H1 (cell line): ENCODE data around the gene SPRR4. TPM values are rescaled to one million over a fixed set of nuclear protein-coding genes. Genes with fewer than 3 reads are reported as not detected.

ENCODE experiments used
- CTCF ChIA-PET: fragments of 300-600 bp; sonication (Branson Sonifier 250); formaldehyde crosslinking; loops from one replicate; lab custom pipeline; 2021; ENCODE audit not compliant: partially characterized antibody; lab: Charles Lee
- POLR2A ChIA-PET: fragments of 300-600 bp; sonication (Branson Sonifier 250); formaldehyde crosslinking; loops from one replicate; lab custom pipeline; 2021; ENCODE audit warnings: inconsistent platforms; ENCODE audit not compliant: partially characterized antibody; lab: Charles Lee
- DNase-seq, 2 experiments: peaks; one replicate each; pipeline versions ENCODE4 v3.0.0 to v3.0.0-alpha.2; 2010 to 2022; ENCODE audit warnings: low spot score in 2 of 2, low read depth in 1 of 2, mixed read lengths in 1 of 2
- FAIRE-seq: peaks from 2 replicates; lab custom pipeline; 2011; peaks lifted over from hg19 to GRCh38; lab: Jason Lieb, UNC
- H2AFZ ChIP-seq: 2 replicates; pipeline ENCODE4 v1.8.1; 2012; ENCODE audit warnings: low read length, inconsistent platforms
- H2AK5ac ChIP-seq: 2 replicates; pipeline ENCODE4 v1.6.1; 2013; ENCODE audit warnings: low read depth, low read length
- H2BK120ac ChIP-seq: replicated peaks from 2 replicates; pipeline ENCODE3; 2013; ENCODE audit warnings: low read depth, low read length, inconsistent platforms
- H2BK12ac ChIP-seq: 2 replicates; pipeline ENCODE4 v1.6.1; 2013; ENCODE audit warnings: low read depth, low read length
- H2BK15ac ChIP-seq: 2 replicates; pipeline ENCODE4 v1.6.1; 2013; ENCODE audit warnings: low read length
- H2BK20ac ChIP-seq: 2 replicates; pipeline ENCODE4 v1.6.1; 2013; ENCODE audit warnings: low read length
- H2BK5ac ChIP-seq: 2 replicates; pipeline ENCODE4 v1.6.1; 2013; ENCODE audit warnings: low read depth, low read length
- H3K14ac ChIP-seq: 2 replicates; pipeline ENCODE4 v1.6.1; 2013; ENCODE audit warnings: inconsistent platforms; ENCODE audit not compliant: insufficient read length
- H3K18ac ChIP-seq: 2 replicates; pipeline ENCODE4 v1.6.1; 2013; ENCODE audit warnings: low read length; ENCODE audit errors: extremely low read depth
- H3K23ac ChIP-seq: 2 replicates; pipeline ENCODE4 v1.6.1; 2013; ENCODE audit warnings: inconsistent platforms; ENCODE audit not compliant: insufficient read length
- H3K23me2 ChIP-seq: 2 replicates; pipeline ENCODE4 v1.6.1; 2013; ENCODE audit warnings: low read depth, low read length
- H3K27ac ChIP-seq: 2 replicates; pipeline ENCODE4 v1.6.1; 2011; ENCODE audit warnings: low read depth, low read length, inconsistent platforms
- H3K27me3 ChIP-seq, 4 experiments: replicated peaks in 1 of 4; 1 replicate in 1 of 4; 2 replicates in 3 of 4; pipeline versions ENCODE4 v1.6.1 to v1.8.1; 2011 to 2013; ENCODE audit warnings: low read length in 3 of 4, mild to moderate bottlenecking in 3 of 4, inconsistent platforms in 2 of 4, mixed read lengths in 2 of 4, moderate library complexity in 1 of 4; ENCODE audit not compliant: control insufficient read depth in 3 of 4, insufficient read depth in 3 of 4; ENCODE audit errors: extremely low read depth in 1 of 4
- H3K36me3 ChIP-seq, 4 experiments: 2 replicates each; pipeline versions ENCODE4 v1.6.1 to v1.8.1; 2011 to 2013; ENCODE audit warnings: mild to moderate bottlenecking in 4 of 4, low read length in 3 of 4, moderate library complexity in 2 of 4, control low read depth in 1 of 4, inconsistent platforms in 1 of 4; ENCODE audit not compliant: insufficient read depth in 4 of 4, control insufficient read depth in 2 of 4
- H3K4ac ChIP-seq: replicated peaks from 2 replicates; pipeline ENCODE3; 2013; ENCODE audit warnings: low read length, low read depth, mixed read lengths, inconsistent platforms; ENCODE audit not compliant: insufficient read length
- H3K4me1 ChIP-seq, 4 experiments: replicated peaks in 1 of 4; 1 replicate in 1 of 4; 2 replicates in 3 of 4; pipeline versions ENCODE4 v1.6.1 to v1.8.1; 2011 to 2013; ENCODE audit warnings: low read length in 3 of 4, inconsistent platforms in 2 of 4, mixed read lengths in 1 of 4; ENCODE audit not compliant: insufficient read depth in 4 of 4, control insufficient read depth in 3 of 4
- H3K4me2 ChIP-seq, 2 experiments: 2 replicates each; pipeline versions ENCODE4 v1.6.1 to v1.8.1; 2011 to 2013; ENCODE audit warnings: low read depth in 2 of 2, low read length in 2 of 2, control low read depth in 1 of 2, inconsistent platforms in 1 of 2, mild to moderate bottlenecking in 1 of 2; ENCODE audit not compliant: insufficient read depth in 1 of 2
- H3K4me3 ChIP-seq, 4 experiments: fragments of 200-600, 300-600 bp in 1 of 4; sonication (generic), shearing (Covaris generic), sonication (Bioruptor Twin) in 1 of 4; 2 replicates each; pipeline versions ENCODE4 v1.5.1 to v1.8.1; 2011 to 2016; ENCODE audit warnings: low read length in 4 of 4, low read depth in 3 of 4, control low read depth in 2 of 4, inconsistent platforms in 2 of 4, mild to moderate bottlenecking in 2 of 4, mixed read lengths in 1 of 4, moderate library complexity in 1 of 4; ENCODE audit not compliant: insufficient read depth in 2 of 4; ENCODE audit errors: extremely low read depth in 1 of 4
- H3K56ac ChIP-seq: replicated peaks from 2 replicates; pipeline ENCODE3; 2013; ENCODE audit warnings: low read depth, mild to moderate bottlenecking, mixed read lengths, low read length, inconsistent platforms; ENCODE audit not compliant: insufficient read length
- H3K79me1 ChIP-seq: 2 replicates; pipeline ENCODE4 v1.6.1; 2013; ENCODE audit warnings: low read depth, low read length, control low read depth
- H3K79me2 ChIP-seq, 2 experiments: 2 replicates each; pipeline versions ENCODE4 v1.6.1 to v1.8.1; 2012 to 2013; ENCODE audit warnings: low read length in 2 of 2, mild to moderate bottlenecking in 2 of 2, inconsistent platforms in 1 of 2; ENCODE audit not compliant: insufficient read depth in 2 of 2, control insufficient read depth in 1 of 2
- H3K9ac ChIP-seq, 4 experiments: replicated peaks in 1 of 4; 1 replicate in 1 of 4; 2 replicates in 3 of 4; pipeline versions ENCODE4 v1.6.1 to v1.8.1; 2011 to 2013; ENCODE audit warnings: low read depth in 3 of 4, low read length in 3 of 4, control low read depth in 2 of 4, mild to moderate bottlenecking in 2 of 4, moderate library complexity in 2 of 4, inconsistent platforms in 1 of 4; ENCODE audit errors: extremely low read depth in 1 of 4
- H3K9me3 ChIP-seq, 2 experiments: 2 replicates each; pipeline versions ENCODE4 v1.6.1 to v1.8.1; 2012 to 2013; ENCODE audit warnings: mild to moderate bottlenecking in 2 of 2, moderate library complexity in 2 of 2, control low read depth in 1 of 2, inconsistent platforms in 1 of 2, low read depth in 1 of 2, low read length in 1 of 2, mixed read lengths in 1 of 2; ENCODE audit not compliant: insufficient read depth in 2 of 2
- H4K20me1 ChIP-seq, 2 experiments: replicated peaks in 1 of 2; 2 replicates each; pipeline versions ENCODE3 to v1.8.1; 2011 to 2013; ENCODE audit warnings: inconsistent platforms in 2 of 2, low read length in 2 of 2, mild to moderate bottlenecking in 1 of 2; ENCODE audit not compliant: insufficient read depth in 2 of 2, control insufficient read depth in 1 of 2
- H4K5ac ChIP-seq: 2 replicates; pipeline ENCODE4 v1.6.1; 2013; ENCODE audit warnings: low read length, low read depth, mixed read lengths, inconsistent platforms; ENCODE audit not compliant: insufficient read length
- H4K8ac ChIP-seq: 2 replicates; pipeline ENCODE4 v1.8.0; 2013; ENCODE audit warnings: mild to moderate bottlenecking, moderate library complexity, low read length, inconsistent platforms; ENCODE audit not compliant: insufficient read depth; ENCODE audit errors: extremely low read depth
- H4K91ac ChIP-seq: replicated peaks from 2 replicates; pipeline ENCODE3; 2013; ENCODE audit warnings: low read length, mixed read lengths, inconsistent platforms; ENCODE audit not compliant: insufficient read length
- CHD1 ChIP-seq: IDR thresholded peaks from 2 replicates; pipeline ENCODE4 v1.6.1; 2012; ENCODE audit warnings: low read depth, low read length, improper control_type of control experiment
- RNF2 ChIP-seq: fragments of 200-900, 300-1000 bp; sonication (generic); IDR thresholded peaks from 2 replicates; pipeline ENCODE4 v1.7.1; 2016; ENCODE audit warnings: borderline replicate concordance, low read depth, mild to moderate bottlenecking, antibody characterized with exemption, low read length; ENCODE audit not compliant: poor library complexity, severe bottlenecking; ENCODE audit errors: missing control alignments
- SIX5 ChIP-seq: IDR thresholded peaks from 2 replicates; pipeline ENCODE4 v1.6.1; 2011; ENCODE audit warnings: mild to moderate bottlenecking, low read depth, low read length
- SP4 ChIP-seq: IDR thresholded peaks from 2 replicates; pipeline ENCODE4 v1.6.1; 2012; ENCODE audit warnings: low read length, inconsistent platforms
- TAF7 ChIP-seq: optimal IDR thresholded peaks from 2 replicates; pipeline ENCODE3; 2011; ENCODE audit warnings: low read depth, mild to moderate bottlenecking, inconsistent platforms, low read length, moderate library complexity, borderline replicate concordance
- WGBS, 2 experiments: shearing (Covaris generic) in 1 of 2; methylation state at CpG; one replicate each; pipeline versions ENCODE4 v1.1.6 to v1.1.7; 2013 to 2015; ENCODE audit warnings: low lambda C conversion rate in 2 of 2, mixed read lengths in 2 of 2, inconsistent platforms in 1 of 2, low coverage in 1 of 2, missing lambda C conversion rate in 1 of 2; ENCODE audit not compliant: insufficient replicate concordance in 2 of 2, insufficient coverage in 1 of 2, insufficient read length in 1 of 2; ENCODE audit errors: extremely low coverage in 1 of 2, missing lambda C conversion rate in 1 of 2; 5-methylcytosine and 5-hydroxymethylcytosine counted together
- polyA plus RNA-seq, 7 experiments: library from polyadenylated mRNA; depleted of rRNA in 3 of 7; stranded (reverse) in 5 of 7; unstranded in 2 of 7; fragments of >200 nt in 5 of 7; fragments of 200-250 nt in 2 of 7; gene quantifications; 1 replicate in 5 of 7; 2 replicates in 1 of 7; 4 replicates in 1 of 7; pipeline versions ENCODE4 v1.2.1 to v1.2.3, GENCODE V29; 2011 to 2013; ENCODE audit warnings: missing spikeins in 2 of 7, mixed read lengths in 2 of 7
- total RNA-seq: library from RNA; stranded (reverse); fragmentation: NEBNext Ultra II Directional; extraction: Animal tissue kit (Norgen Biotek cat#: 25700); gene quantifications from 2 replicates; pipeline ENCODE4 v1.2.1, GENCODE V29; 2021

SPRR4 gene
- total and polyA plus RNA-seq, 2 of the 8 experiments (the other 6 are each of a cell fraction or from before 2014, with no cell fraction given) = not detected

- Histone ChIP-seq H3K56ac (no peak overlapping the region), H2BK12ac (no peak overlapping the region), H3K18ac (no peak overlapping the region), H2BK15ac (no peak overlapping the region), H3K4me2 (no peak overlapping the region), H4K8ac (no peak overlapping the region), H3K4me3 (no peak overlapping the region), H2AFZ (no peak overlapping the region), H4K91ac (no peak overlapping the region), H3K36me3 (no peaks in the 10 kb centered on the region), H4K20me1 (no peaks in the 10 kb centered on the region), H2AK5ac (no peak overlapping the region), H3K27me3 (no peaks in the 10 kb centered on the region), H2BK20ac (no peak overlapping the region), H3K79me1 (no peaks in the 10 kb centered on the region), H3K4me1 (no peaks in the 10 kb centered on the region), H3K4ac (no peak overlapping the region), H3K23ac (no peak overlapping the region), H3K79me2 (no peaks in the 10 kb centered on the region), H3K23me2 (no peaks in the 10 kb centered on the region), H2BK120ac (no peak overlapping the region), H4K5ac (no peak overlapping the region)
- ChIA-PET POLR2A (no interaction called here), CTCF (interaction anchor here (0.7 to 4.7 kb wide), 4 partner anchors 96 to 257 kb away, joined by 3 to 27 read pairs (median 4); no protein-coding TSS in a partner anchor)
- no peak for FAIRE-seq
- DNase-seq = no peak
- TF ChIP-seq TAF7 (no peak), CHD1 (no peak), SP4 (no peak), RNF2 (no peak), SIX5 (no peak)
- TF ChIP-seq, all 59 proteins: peak for 0
- Histone ChIP-seq H2BK5ac (no peak overlapping the region), H3K27ac (no peak overlapping the region), H3K14ac (no peak overlapping the region), H3K9ac (no peak overlapping the region), H3K9me3 (peaks cover 0 to 4% of the 10 kb centered on the region in 2 experiments; a peak in 1 of 4 replicates)
- WGBS, 2 experiments = 89% methylated on average over 7 of the region's 7 CpGs; no CpG with 5 or more reads in 1 of the 2 experiments
These were observed 3.2 kb upstream of the SPRR4 start for GRCh38 chr1:152967201-152967600.
